Erythroblast (primary cell): ENCODE results near the gene NEDD4L.

Source experiments
- GATA1 ChIP-seq: IDR thresholded peaks from 2 replicates; pipeline ENCODE4 v1.6.1; 2011; ENCODE audit warnings: low read depth, mild to moderate bottlenecking, control low read depth, low read length, moderate library complexity
- POLR2A ChIP-seq: IDR thresholded peaks from 2 replicates; pipeline ENCODE4 v1.6.1; 2011; ENCODE audit warnings: mild to moderate bottlenecking, low read length

DNA sequence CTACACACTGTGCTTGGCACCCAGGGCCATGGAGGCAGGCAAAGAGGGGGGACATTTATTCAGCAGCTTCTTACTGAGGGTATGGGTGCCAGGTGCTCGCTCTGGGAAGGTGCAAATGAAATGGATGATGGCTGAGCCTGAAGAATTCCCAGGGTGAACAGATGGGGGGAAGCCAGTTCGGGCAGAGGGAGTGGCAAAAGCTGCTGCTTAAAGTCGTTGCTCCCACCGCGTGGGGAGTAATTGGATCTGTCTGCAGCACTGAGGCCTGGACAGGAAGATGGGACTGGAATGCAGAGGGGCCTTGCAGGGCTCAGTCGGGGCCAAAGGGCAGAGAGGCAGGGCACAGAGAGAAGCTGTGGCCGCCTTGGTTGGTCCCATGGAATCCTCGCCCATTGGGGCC lies 51.2 kb downstream of the NEDD4L start:
- no peak for TF ChIP-seq POLR2A
- no peak for TF ChIP-seq GATA1
